HL-60 (cell line): ENCODE measurements around the gene GTF3C5.

Experiments used
- DNase-seq, 2 experiments: peaks; one replicate each; pipeline ENCODE4 v3.0.0-alpha.2; 2010 to 2020; ENCODE audit warnings: low read depth in 1 of 2, low spot score in 1 of 2
- H3K27ac ChIP-seq: fragments of 250-450 bp; sonication (Bioruptor Pico); replicated peaks from 2 replicates; pipeline ENCODE4 v1.5.1; 2020; ENCODE audit warnings: mild to moderate bottlenecking, moderate library complexity
- H3K27me3 ChIP-seq: fragments of 250-450 bp; sonication (Bioruptor Pico); 2 replicates; pipeline ENCODE4 v1.5.1; 2021; ENCODE audit warnings: mild to moderate bottlenecking, moderate library complexity; ENCODE audit not compliant: insufficient read depth, poor library complexity, severe bottlenecking
- H3K4me3 ChIP-seq: replicated peaks from 2 replicates; pipeline ENCODE4 v1.5.1; 2011; ENCODE audit warnings: mild to moderate bottlenecking, control low read depth, low read length; ENCODE audit not compliant: insufficient read depth
- CTCF ChIP-seq: IDR thresholded peaks from one replicate; pipeline ENCODE4 v1.5.1; 2011; ENCODE audit warnings: low read length, control low read depth, inconsistent platforms; ENCODE audit not compliant: insufficient read depth
- GABPA ChIP-seq: IDR thresholded peaks from 2 replicates; pipeline ENCODE4 v1.6.1; 2012; ENCODE audit warnings: low read depth
- POLR2AphosphoS5 ChIP-seq: IDR thresholded peaks from 2 replicates; pipeline ENCODE4 v1.6.1; 2012; ENCODE audit warnings: low read depth
- REST ChIP-seq: IDR thresholded peaks from 2 replicates; pipeline ENCODE4 v1.6.1; 2012; ENCODE audit warnings: low read depth; ENCODE audit not compliant: insufficient replicate concordance
- SPI1 ChIP-seq: IDR thresholded peaks from 2 replicates; pipeline ENCODE4 v1.6.1; 2012; ENCODE audit warnings: low read depth, mild to moderate bottlenecking, borderline replicate concordance

GTF3C5 gene

GRCh38 chr9:132993511-132993939, 37.3 kb upstream of the GTF3C5 start:
- no peak for TF ChIP-seq CTCF
- no peak for TF ChIP-seq POLR2AphosphoS5
- TF ChIP-seq REST = no peak
- no peak for TF ChIP-seq SPI1
- TF ChIP-seq GABPA = no peak
- no peak for DNase-seq
- Histone ChIP-seq H3K27me3 (no peaks in the 10 kb centered on the region), H3K27ac (no peak overlapping the region), H3K4me3 (no peak overlapping the region)

GRCh38 chr9:132994410-132995120, 36.2 kb upstream of the GTF3C5 start:
- H3K27ac ChIP-seq = no peak overlapping the region
- DNase-seq = peak in 1 of 2 experiments; percentile 69
- no peak overlapping the region for H3K4me3 ChIP-seq
- H3K27me3 ChIP-seq = no peaks in the 10 kb centered on the region
- no peak; the same call in 1 of the 2 replicates for TF ChIP-seq SPI1
- TF ChIP-seq POLR2AphosphoS5 = no peak
- no peak for TF ChIP-seq GABPA
- TF ChIP-seq REST = no peak
- TF ChIP-seq CTCF = no peak

GRCh38 chr9:132995121-132995420, 35.7 kb upstream of the GTF3C5 start:
- Histone ChIP-seq H3K27me3 (no peaks in the 10 kb centered on the region), H3K4me3 (no peak overlapping the region), H3K27ac (no peak overlapping the region)
- TF ChIP-seq SPI1 = no peak
- TF ChIP-seq CTCF = no peak
- no peak for TF ChIP-seq POLR2AphosphoS5
- no peak for TF ChIP-seq REST
- TF ChIP-seq GABPA = no peak
- no peak for DNase-seq
